Heart left ventricle (tissue), 16 donors: ENCODE results near the gene TBC1D1. TPM values are rescaled to one million over a fixed set of nuclear protein-coding genes. Genes with fewer than 3 reads are reported as not detected.

ENCODE experiments used
- ATAC-seq, 4 donors: fragments of 200-7000 bp; cut with Tn5 transposase; one replicate each; pipeline ENCODE4 v1.9.1; 2020 to 2022; ENCODE audit warnings: moderate library complexity in 4 of 4, mild to moderate bottlenecking in 3 of 4, moderate number of reproducible peaks in 1 of 4
- DNase-seq, 5 donors: peaks; one replicate each; pipeline ENCODE4 v3.0.0-alpha.2; 2020
- H3K27ac ChIP-seq, 12 donors: fragments of 200-600 bp; sonication (generic) in 4 of 12; one replicate each; pipeline versions ENCODE4 v1.5.0 to v1.8.0; 2016 to 2022; ENCODE audit warnings: mild to moderate bottlenecking in 2 of 12
- H3K27me3 ChIP-seq, 9 donors: fragments of 200-600 bp; sonication (generic) in 2 of 9; one replicate each; pipeline versions ENCODE4 v1.5.1 to v1.8.0; 2016 to 2022; ENCODE audit warnings: mild to moderate bottlenecking in 3 of 9
- H3K36me3 ChIP-seq, 9 donors: fragments of 200-600 bp; sonication (generic) in 2 of 9; one replicate each; pipeline versions ENCODE4 v1.5.0 to v1.8.0; 2018 to 2022; ENCODE audit warnings: mild to moderate bottlenecking in 2 of 9
- H3K4me1 ChIP-seq, 12 donors: fragments of 200-600 bp; sonication (generic) in 4 of 12; one replicate each; pipeline versions ENCODE4 v1.5.0 to v1.8.0; 2016 to 2022; ENCODE audit warnings: mild to moderate bottlenecking in 3 of 12
- H3K4me3 ChIP-seq, 12 donors: fragments of 200-600 bp; sonication (generic) in 4 of 12; one replicate each; pipeline versions ENCODE4 v1.5.0 to v1.8.0; 2017 to 2022; ENCODE audit warnings: mild to moderate bottlenecking in 9 of 12, moderate library complexity in 4 of 12
- H3K9me3 ChIP-seq, 12 donors: fragments of 200-600 bp; sonication (generic) in 4 of 12; one replicate each; pipeline versions ENCODE4 v1.5.0 to v1.8.0; 2016 to 2022; ENCODE audit warnings: mild to moderate bottlenecking in 1 of 12
- CTCF ChIP-seq, 12 donors: fragments of 200-600 bp; sonication (generic) in 4 of 12; IDR thresholded peaks; one replicate each; pipeline versions ENCODE4 v1.5.0 to v1.8.0; 2018 to 2022; ENCODE audit warnings: antibody characterized with exemption in 12 of 12, mild to moderate bottlenecking in 5 of 12
- POLR2A ChIP-seq, 2 donors: fragments of 450-650 bp; IDR thresholded peaks; one replicate each; pipeline ENCODE4 v1.6.1; 2017; ENCODE audit warnings: antibody characterized with exemption in 2 of 2, mild to moderate bottlenecking in 2 of 2, moderate library complexity in 2 of 2
- WGBS, 4 donors: extraction: QIAGEN DNeasy Blood & Tissue Kit in 2 of 4; methylation state at CpG; one replicate each; pipeline versions ENCODE4 v1.1.5 to v1.1.7; 2013 to 2018; 5-methylcytosine and 5-hydroxymethylcytosine counted together
- intact Hi-C, 10 donors: fragments of 100-400 bp; cut with DNase I; formaldehyde crosslinking; loops; one replicate each; pipeline versions ENCODE4 v1.11.1 to v1.14.2; 2022
- polyA plus RNA-seq, 2 donors: library from polyadenylated mRNA; stranded (reverse); fragments of 200-250 nt; gene quantifications; one replicate each; pipeline ENCODE4 v1.2.3, GENCODE V29; 2013
- total RNA-seq, 9 donors: library from RNA; depleted of rRNA in 2 of 9; stranded (reverse); fragments of >200 nt in 2 of 9; fragmentation: NEBNext Ultra II Directional in 3 of 9; extraction: Animal tissue kit (Norgen Biotek cat#: 25700) in 3 of 9; gene quantifications; one replicate each; pipeline versions ENCODE4 v1.1.0 to v1.2.4, GENCODE V29; 2016 to 2023
- donor health status: ischemic (EF 13 %, LVEDD 7.1; RV severe dilation, severe dysfunction).
- donor health status: healthy with polysubstance abuse.
- donor health status: DM: no; HTN: yes; CAD: no.
- donor health status: DM: no; HTN: no; CAD: no.
- donor health status: ischemic (EF 25% LVEDD 6.9; RV normal size, moderate dysfunction).
- donor health status: ischemic (EF 25% LVEDD 5.7; RV mildly dilated, moderate dysfunction).
- donor health status: healthy.
- donor health status: DM: yes; HTN: yes; CAD: no.
- donor health status: ischemic (EF 35%, LVEDD 5.7; RV mildly dilated, moderate dysfunction).
- donor health status: nonischemic (EF 11% LVEDD 7.7; RV severe dilation, severe dysfunction).
- donor health status: DM: yes; HTN: yes; CAD: no.
- donor health status: PGD.
- donor health status: ischemic (EF 29% LVEDD 5.4; RV normal size, mild dysfunction).
- donor health status: nonischemic (EF 23%, LVEDD 6.1; RV moderate dilation, normal function).

TBC1D1 gene
- total and polyA plus RNA-seq, 11 donors, result 81.7 to 269 (median 140) TPM

GRCh38 chr4:38117591-38117990, 226.7 kb downstream of the TBC1D1 start:
- no peak for TF ChIP-seq POLR2A (IDR thresholded peaks at IDR 0.05)
- TF ChIP-seq CTCF (IDR thresholded peaks at IDR 0.05), result no peak
- DNase-seq (no peak), ATAC-seq (no peak)
- H3K4me1 ChIP-seq, result peaks cover 0 to 55% (median 29%) of the 10 kb centered on the region in 12 donors
- H3K9me3 ChIP-seq, result no peaks in the 10 kb centered on the region
- peaks cover 0 to 83% (median 66%) of the 10 kb centered on the region in 9 donors for H3K36me3 ChIP-seq
- intact Hi-C loops, result loop anchor here in 1 of 10 donors (5.0 kb wide), 1 partner anchor 55 kb away; no protein-coding TSS in a partner anchor
- no peak overlapping the region for H3K4me3 ChIP-seq
- no peaks in the 10 kb centered on the region for H3K27me3 ChIP-seq
- 80 to 89% (median 84%) methylated on average over 4 of the region's 4 CpGs for WGBS, 4 donors
- peak overlapping the region in 3 of 12 donors; percentile 7 to 73 (median 19) for H3K27ac ChIP-seq

- intact Hi-C loops, result loop anchor here in 1 of 10 donors (5.0 kb wide), 1 partner anchor 58 kb away; no protein-coding TSS in a partner anchor
- Histone ChIP-seq H3K9me3 (no peaks in the 10 kb centered on the region), H3K36me3 (peaks cover 0 to 94% (median 82%) of the 10 kb centered on the region in 9 donors), H3K27ac (peak overlapping the region in 8 of 12 donors; percentile 14 to 58 (median 32)), H3K4me3 (no peak overlapping the region), H3K27me3 (no peaks in the 10 kb centered on the region), H3K4me1 (peaks cover 0 to 34% (median 8%) of the 10 kb centered on the region in 12 donors)
- 68 to 72% (median 70%) methylated on average over 7 of the region's 7 CpGs for WGBS, 4 donors
- DNase-seq (peak in 3 of 5 donors; percentile 40 to 67 (median 48)), ATAC-seq (peak in 3 of 4 donors; percentile 33 to 74 (median 73))
- TF ChIP-seq POLR2A (IDR thresholded peaks at IDR 0.05) (no peak), CTCF (IDR thresholded peaks at IDR 0.05) (no peak)
Observed at GRCh38 chr4:38119668-38120385, 228.9 kb downstream of the TBC1D1 start.

GRCh38 chr4:38120772-38121171, 229.9 kb downstream of the TBC1D1 start:
- H3K27me3 ChIP-seq, result no peaks in the 10 kb centered on the region
- H3K4me3 ChIP-seq, result no peak overlapping the region
- H3K9me3 ChIP-seq, result no peaks in the 10 kb centered on the region
- TF ChIP-seq POLR2A (IDR thresholded peaks at IDR 0.05) (no peak), CTCF (IDR thresholded peaks at IDR 0.05) (no peak)
- ATAC-seq, result no peak
- H3K36me3 ChIP-seq, result peaks cover 0 to 95% (median 88%) of the 10 kb centered on the region in 9 donors
- H3K4me1 ChIP-seq, result peaks cover 0 to 24% (median 2%) of the 10 kb centered on the region in 12 donors
- WGBS, 4 donors, result 96 to 99% (median 98%) methylated on average over 4 of the region's 4 CpGs
- DNase-seq, result no peak
- intact Hi-C loops, result no loop called here
- peak overlapping the region in 6 of 12 donors; percentile 14 to 36 (median 32) for H3K27ac ChIP-seq

- peaks cover 0 to 95% (median 86%) of the 10 kb centered on the region in 9 donors for H3K36me3 ChIP-seq
- intact Hi-C loops, result no loop called here
- DNase-seq, result no peak
- no peaks in the 10 kb centered on the region for H3K27me3 ChIP-seq
- 96 to 97% (median 97%) methylated on average over 6 of the region's 6 CpGs for WGBS, 4 donors
- no peak for TF ChIP-seq CTCF (IDR thresholded peaks at IDR 0.05)
- H3K27ac ChIP-seq, result no peak overlapping the region
- H3K4me3 ChIP-seq, result no peak overlapping the region
- H3K4me1 ChIP-seq, result peaks cover 0 to 15% (median 2%) of the 10 kb centered on the region in 12 donors
- ATAC-seq, result no peak
- no peaks in the 10 kb centered on the region for H3K9me3 ChIP-seq
Observed at GRCh38 chr4:38122060-38122459, 231.2 kb downstream of the TBC1D1 start.
